Activated naive CD4-positive, alpha-beta T cell treated with anti-CD3 and anti-CD28 coated beads, Interleukin-2, amount 50 U/mL, for 16 hours (primary cell): ENCODE results near the gene TINAGL1.

Experiments used
- DNase-seq: peaks from one replicate; pipeline ENCODE4 v3.0.0-alpha.2; 2020

TINAGL1 gene

DNA sequence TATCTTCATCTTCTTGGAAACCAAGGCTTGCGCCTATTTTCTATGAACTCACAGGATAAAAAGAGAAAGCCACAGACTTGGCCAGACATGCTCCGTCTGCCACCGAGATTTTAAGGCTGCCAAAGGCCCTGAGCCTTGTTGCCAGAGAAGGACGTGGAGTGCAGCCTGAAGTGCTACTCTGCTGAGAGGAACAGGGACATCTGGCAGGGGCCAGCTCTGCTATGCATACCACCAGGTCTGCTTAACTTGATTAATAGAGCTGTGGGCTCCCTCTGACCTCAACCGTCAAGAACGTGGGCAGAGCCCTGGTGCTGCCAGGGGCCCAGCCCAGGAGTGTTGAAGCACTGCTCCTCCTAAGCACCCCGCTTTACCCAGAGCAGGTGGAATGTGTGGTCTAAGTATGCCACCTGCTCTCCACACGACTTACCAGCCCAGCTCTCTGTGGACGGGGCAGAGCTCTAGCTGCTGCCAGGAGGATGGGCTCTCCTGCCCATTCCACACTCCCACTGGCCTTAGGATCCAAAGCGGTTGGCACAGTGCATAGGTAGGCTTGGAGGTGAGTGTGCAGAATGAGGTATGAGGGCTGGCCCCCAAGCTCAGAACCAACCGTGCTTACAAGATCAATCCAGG lies 51.7 kb downstream of the TINAGL1 start:
- DNase-seq, result no peak

- no peak for DNase-seq
Measured at GRCh38 chr1:31628931-31629556, 52.7 kb downstream of the TINAGL1 start.

DNA sequence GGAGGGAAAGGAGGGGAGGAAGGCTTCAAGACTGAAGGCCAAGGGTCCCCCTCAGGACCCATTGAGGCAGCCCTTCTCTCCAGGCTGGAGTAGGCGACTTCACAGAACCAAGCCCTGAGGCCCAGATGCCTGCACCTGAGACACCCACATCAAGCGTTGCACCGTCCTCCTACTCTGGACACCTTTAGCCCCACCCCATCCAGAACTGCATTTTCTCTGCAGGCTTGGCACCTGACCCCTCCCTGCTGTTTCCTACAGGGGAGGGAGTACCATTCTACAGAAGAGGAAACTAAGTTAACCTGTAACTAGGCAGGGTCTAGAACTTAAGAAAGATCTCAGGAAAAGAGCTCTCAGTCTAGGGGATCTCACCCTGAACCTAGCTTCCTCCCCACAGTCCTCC lies 56.3 kb downstream of the TINAGL1 start:
- no peak for DNase-seq

GRCh38 chr1:31633117-31633516 lies 56.8 kb downstream of the TINAGL1 start:
- DNase-seq, result no peak
